HT-29 (cell line): Measurements from ENCODE around the gene PLEKHA3. TPM values are rescaled to one million over a fixed set of nuclear protein-coding genes. Genes with fewer than 3 reads are reported as not detected.
"Not testable (repeated sequence)": the region's sequence is repeated elsewhere in the genome, so short reads cannot be mapped to it uniquely, and the experiment has no call there.

ENCODE experiments used
- DNase-seq: peaks from one replicate; pipeline ENCODE4 v3.0.0-alpha.2; 2015; ENCODE audit warnings: low spot score
- total RNA-seq: library from RNA; depleted of rRNA; stranded (reverse); fragments of >200 nt; shearing (Covaris generic); gene quantifications from 2 replicates; pipeline ENCODE4 v1.2.3, GENCODE V29; 2014; rRNA removed

The PLEKHA3 gene
- total RNA-seq, 1 experiment from 2014 or later, result 4.4 TPM

DNA sequence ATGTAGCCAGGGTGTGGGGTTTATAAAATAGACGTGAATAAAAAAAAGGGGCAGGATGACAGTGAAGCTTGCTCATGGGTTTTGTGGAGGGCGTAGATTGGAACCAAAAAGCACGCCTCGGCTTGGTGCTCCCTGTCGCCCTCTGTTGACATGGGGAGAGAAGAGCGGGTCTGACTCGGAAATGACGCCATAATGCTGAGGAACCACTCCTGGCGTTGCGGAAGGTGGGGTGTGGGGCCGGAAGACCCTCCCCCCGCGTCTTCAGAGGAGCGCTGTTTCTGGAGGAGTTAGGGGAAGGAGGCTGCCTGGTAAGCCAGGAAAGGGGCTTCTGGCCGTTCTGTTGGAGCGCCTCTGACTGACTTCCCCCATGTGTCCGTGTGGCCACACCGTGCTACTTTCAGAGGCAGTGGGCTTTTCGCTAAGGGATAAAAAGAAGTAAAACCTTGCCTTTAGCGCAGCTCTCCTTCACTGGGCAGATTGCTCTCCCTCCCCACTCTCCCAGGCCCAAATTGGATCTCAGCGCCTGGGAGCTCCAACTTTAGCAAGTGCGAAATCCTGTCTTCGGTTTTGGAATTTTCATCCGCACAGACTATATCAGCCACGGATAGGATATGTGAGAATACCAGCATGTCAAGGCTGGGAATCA lies 42.8 kb downstream of the PLEKHA3 start:
- DNase-seq, result no peak

DNA sequence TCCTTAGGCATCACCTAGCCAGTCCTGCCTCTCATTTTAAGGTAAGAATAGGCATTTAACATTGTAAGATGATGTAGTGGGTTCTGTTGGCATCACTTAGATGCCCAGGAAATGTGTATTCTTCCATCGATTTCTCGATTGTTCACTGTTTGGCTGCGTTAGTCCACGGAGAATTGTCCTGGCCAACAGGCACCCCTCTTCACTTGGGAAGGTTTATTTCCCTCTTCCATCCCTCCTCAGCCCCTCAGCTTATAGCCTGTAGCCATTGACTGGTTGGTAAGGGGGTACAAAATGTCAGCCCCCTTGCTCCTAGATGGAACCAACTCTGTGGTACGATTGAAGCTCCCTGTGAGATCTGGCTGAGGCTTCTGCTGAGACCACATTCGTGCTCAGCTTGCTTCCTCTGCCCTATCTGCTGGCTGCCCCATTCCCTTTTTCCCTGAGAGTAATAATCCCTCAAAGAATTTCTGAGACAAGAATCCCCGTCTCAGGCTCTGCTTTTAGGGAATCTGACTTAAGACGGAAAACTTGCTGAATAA lies 43.4 kb downstream of the PLEKHA3 start:
- no peak for DNase-seq

DNA sequence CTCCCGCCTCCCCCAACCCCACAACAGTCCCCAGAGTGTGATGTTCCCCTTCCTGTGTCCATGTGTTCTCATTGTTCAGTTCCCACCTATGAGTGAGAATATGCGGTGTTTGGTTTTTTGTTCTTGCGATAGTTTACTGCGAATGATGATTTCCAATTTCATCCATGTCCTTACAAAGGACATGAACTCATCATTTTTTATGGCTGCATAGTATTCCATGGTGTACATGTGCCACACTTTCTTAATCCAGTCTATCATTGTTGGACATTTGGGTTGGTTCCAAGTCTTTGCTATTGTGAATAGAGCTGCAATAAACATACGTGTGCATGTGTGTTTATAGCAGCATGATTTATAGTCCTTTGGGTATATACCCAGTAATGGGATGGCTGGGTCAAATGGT lies 44.8 kb downstream of the PLEKHA3 start:
- DNase-seq, result not testable (repeated sequence)

DNA sequence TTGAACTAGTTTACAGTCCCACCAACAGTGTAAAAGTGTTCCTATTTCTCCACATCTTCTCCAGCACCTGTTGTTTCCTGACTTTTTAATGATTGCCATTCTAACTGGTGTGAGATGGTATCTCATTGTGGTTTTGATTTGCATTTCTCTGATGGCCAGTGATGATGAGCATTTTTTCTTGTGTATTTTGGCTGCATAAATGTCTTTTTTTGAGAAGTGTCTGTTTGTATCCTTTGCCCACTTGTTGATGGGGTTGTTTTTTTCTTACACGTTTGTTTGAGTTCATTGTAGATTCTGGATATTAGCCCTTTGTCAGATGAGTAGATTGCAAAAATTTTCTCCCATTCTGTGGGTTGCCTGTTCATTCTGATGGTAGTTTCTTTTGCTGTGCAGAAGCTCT lies 45.2 kb downstream of the PLEKHA3 start:
- not testable (repeated sequence) for DNase-seq

DNA sequence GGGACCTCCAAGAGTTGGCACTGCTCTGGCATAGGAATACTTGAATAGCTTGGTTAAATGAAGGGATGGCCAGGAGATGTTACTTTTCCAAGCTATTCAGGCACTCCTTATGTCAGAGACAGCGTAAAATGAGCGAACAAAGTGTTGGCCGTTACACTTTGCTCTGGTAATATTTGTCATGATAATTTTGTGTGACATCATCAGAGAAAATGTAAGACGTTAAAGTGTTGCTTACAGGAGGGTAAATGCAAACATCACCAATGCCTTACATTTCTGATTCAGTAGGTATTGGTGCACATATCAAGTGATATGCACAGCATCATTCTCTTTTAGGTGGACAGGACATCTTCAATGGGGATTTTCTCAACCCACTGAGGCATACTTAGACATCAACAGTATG lies 46.0 kb downstream of the PLEKHA3 start:
- DNase-seq, result no peak

DNA sequence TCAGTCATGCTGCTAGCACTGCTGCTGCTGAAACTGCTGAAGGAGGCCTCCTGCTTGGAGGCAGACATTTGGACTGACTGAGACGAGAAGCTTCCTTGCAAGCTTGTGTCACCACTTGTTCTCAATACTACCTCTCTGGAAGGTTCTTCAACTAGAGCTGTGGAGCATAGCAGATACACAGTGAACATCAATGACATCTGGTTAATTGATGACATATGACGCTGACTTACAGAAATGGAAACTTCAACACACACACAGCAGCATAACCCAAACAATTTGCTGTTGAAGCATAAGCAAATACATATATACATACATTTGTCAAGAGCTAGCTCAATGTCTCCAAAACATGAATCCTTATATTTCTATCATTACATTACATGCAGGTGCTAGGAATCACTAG lies 47.3 kb downstream of the PLEKHA3 start:
- DNase-seq, result no peak

DNA sequence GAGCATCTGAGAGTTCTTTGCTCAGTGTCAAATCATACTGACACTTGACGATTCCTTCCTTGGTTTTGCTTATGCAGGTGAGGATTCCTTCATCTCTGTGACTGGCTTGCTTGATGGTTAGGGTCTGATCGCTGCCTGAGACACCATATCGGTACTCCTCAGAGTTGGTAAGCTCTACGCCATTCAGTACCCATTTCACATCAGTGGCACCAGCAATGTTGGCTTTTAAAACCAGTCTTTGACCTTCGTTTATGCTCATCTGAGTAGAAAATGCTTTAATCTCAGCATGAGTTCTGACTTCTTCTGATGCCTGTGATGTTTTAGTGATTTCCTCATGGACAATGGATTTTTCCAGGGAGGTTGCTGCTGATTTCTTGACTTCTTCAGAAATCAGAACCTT lies 48.4 kb downstream of the PLEKHA3 start:
- no peak for DNase-seq

DNA sequence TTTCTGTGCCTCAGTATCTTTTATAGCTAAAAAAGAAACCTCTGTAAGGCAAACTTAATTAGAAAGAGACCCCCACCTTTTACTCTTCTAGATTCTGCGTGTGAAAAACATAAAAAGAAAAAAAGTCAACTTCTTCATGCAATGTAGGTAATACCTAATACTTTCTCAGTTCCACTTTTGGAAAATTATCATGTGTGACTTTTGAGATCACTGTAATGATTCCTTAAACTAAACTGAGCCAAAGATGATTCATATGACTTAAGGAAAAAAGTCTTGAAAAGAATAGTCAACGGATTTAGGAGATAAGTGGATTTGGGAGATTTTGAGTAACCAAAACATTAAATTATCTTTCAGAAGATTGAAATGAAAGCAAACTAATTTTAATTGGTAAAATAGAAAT lies 48.9 kb downstream of the PLEKHA3 start:
- DNase-seq, result no peak

DNA sequence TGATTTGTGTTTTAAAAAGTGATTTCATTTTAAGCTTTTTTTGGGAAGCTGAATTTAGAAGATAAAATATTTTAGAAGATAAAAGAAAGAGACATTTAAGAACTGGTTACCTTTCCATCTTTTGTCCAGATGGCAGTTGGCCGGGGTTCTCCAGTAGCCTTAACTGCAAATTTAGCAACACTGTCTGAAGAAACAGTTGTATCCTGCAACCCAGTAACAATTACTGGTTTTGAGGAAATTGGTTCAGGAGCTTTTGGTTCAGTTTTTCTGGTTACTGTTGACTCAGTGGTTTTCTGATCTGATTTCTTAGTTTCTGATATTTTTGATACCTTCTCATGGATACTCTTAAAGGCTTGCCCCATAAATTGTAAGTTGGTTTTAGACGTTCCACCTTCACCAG lies 49.9 kb downstream of the PLEKHA3 start:
- no peak for DNase-seq

DNA sequence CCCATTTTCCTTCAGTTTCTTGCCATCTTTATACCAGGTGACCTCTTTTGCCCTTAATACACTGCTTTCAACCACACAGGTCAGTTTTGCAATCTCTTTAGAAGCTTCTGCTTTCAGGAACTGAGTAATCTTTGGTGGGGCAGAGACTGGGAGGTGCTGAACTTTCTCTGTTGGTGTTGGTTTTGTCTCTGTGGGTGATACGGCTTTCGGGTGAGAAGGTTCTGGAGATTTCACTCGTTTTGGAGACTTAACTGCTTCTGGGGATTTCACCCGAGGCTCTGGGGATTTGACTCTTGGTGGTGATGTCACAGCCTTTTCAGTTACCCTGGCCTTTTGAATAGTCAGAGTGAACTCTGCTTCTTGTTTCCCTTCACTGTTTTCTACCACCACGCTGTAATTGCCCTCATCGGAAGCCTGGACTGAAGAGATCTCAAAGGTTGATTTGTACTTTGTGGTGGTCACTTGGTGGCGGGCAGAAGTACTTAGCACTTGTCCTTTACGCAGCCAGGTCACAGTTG lies 50.4 kb downstream of the PLEKHA3 start:
- DNase-seq, result no peak

DNA sequence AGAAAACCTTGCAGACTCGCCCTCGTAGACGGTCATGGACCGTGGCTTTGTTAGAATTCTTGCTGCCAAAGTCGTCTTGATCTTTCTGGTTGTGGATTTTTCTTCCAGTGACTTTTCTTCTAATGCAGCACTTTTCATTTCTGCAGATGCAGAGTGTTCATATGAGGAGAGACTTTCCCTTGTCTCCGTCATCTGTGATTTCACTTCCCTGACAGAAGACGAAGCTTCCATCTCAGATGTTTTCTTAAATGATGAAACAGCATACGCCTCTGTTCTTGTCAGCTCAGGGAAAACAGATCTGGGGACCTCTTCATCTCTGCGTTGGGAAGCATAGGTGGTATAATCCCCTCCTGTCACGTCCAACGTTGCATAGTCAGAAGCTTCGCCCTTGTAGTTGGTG lies 50.9 kb downstream of the PLEKHA3 start:
- no peak for DNase-seq

DNA sequence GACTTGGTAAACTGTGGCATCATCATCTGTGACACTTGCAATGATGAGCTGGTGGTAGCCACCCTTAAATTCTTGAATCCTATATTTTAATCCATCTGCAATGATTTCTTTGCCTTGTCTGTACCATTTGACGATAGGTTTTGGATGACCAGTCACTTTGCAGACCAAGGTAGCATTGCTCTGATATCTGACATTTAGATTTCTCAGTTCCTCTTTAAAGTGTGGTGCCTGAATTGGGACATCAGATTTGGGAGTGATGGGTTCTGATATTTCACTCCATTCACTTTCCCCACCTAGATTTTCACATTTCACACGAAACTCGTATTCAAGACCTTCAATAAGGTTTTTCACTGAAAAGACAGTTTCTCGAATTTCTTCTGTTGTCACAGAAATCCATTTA lies 55.8 kb downstream of the PLEKHA3 start:
- no peak for DNase-seq

DNA sequence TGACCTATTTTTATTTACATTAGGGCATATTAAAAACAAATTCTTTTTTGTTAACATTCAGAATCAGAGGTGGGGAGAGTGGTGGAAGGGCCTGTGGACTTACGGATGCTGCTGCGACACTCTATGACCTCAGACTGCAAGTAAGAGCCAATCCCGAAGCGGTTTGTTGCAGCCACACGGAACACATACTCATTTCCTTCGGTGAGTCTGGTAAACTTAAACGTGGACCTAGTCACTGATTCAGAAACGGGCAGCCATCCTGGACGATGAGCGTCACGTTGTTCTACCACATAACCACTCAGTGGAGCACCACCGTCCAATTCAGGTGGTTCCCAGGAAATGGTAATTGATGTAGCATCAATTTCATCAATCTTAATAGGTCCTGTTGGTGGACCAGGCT lies 61.9 kb downstream of the PLEKHA3 start:
- DNase-seq, result no peak

DNA sequence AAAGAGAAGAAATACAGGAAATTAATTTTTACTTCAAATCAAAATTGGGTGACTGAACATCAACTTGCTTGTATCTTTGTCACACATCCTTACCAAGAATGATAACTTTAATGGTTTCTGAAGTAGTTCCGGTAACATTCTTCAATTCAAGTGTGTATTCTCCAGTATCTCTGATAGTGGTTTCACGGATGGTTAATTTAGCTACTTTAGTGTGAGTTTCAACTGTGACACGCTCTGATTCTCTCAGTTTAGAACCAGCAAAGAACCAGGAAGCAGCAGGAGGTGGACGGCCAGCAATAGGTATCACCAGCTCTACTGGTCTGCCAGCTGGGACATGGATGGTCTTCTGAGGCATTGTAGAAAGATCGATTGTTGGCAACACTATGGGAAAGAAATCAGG lies 62.3 kb downstream of the PLEKHA3 start:
- no peak for DNase-seq

DNA sequence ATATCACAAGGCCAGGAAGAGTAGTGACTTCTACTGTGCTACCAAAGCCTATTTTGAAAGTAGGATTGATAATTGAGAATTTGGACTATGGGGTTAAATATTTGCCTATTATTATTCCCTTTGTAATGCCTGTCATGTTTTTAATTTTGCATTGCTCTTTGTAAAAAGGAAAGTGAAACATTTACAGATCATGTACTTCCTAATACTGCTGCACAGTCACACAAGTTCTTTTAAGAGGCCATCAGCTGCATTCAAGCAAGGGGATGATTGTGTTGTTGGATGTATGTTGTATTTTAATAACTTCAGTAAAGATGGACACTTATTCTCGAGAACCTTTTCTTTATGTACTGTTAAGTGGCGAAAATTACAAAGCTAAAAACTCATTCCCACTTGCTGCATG lies 70.1 kb downstream of the PLEKHA3 start:
- no peak for DNase-seq

DNA sequence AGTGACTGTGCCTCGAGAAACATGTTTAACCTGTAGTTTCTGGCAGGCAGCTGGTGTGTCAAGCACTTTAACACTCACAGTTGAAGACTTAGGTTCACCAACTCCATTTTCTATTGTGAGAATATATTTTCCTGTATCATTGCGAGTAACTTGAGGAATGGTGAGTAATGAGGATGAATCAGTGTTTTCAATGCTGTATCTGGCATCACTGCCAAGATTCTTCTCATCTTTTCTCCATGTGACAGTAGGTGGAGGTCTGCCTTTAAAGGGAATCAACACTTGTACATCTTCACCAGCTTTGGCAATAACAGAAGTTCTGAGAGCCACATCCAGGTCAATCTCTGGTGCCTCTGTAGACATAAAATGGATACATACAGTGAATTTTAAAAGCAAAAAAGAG lies 72.8 kb downstream of the PLEKHA3 start:
- no peak for DNase-seq

Other genes starting within 250 kb of the PLEKHA3 start
- gene PRKRA, start 29.3 kb upstream of the PLEKHA3 start, total RNA-seq, result 45.1 and 53.5 TPM in 2 replicates
- gene PJVK, start 29.1 kb upstream of the PLEKHA3 start, total RNA-seq, result 0.23 and 0.26 TPM in 2 replicates
- 0.03 and 0.55 TPM in 2 replicates for gene FKBP7, start 1.9 kb upstream of the PLEKHA3 start, total RNA-seq